Measurements from ENCODE around the gene PLXNB1. TPM values are rescaled to one million over a fixed set of nuclear protein-coding genes. Genes with fewer than 3 reads are reported as not detected.

PLXNB1 gene
- total and polyA plus RNA-seq, 2 of the 13 experiments (the other 11 are each of a cell fraction or from before 2014, with no cell fraction given) = 86.0 to 143 TPM

DNA sequence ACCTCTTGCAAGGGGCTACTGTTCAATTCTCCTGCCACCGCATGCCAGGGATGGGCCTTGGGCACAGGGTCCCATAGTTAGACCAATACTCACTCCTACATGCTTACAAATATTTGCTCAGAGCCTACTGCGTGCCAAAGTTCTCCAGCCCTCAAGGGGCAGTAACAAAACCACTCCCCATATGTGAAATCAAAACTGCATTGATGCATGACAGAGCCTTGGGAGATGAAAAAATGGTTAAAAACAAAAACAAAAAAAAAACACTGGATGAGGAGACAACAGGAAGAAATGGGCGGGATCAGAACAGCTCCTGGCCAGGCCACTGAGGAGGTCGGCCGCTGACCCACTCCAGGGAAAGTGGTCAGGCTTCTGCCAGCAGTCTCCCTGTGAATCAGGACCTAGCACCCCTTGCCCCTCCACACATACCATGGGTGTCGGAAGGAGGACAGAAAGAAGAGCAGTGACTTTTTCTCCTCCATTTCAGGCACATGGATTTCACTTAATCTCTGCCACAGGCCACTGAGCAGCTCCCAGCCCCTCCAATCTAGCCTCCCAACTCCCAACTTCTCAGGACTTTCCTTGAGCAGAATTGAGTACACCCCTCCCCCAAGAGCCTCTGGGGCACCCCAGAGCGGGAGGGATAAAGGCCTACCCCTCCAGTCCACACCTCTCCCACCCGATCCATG, 2.8 kb downstream of the PLXNB1 start (continued):
- TF ChIP-seq, protein P1, sequence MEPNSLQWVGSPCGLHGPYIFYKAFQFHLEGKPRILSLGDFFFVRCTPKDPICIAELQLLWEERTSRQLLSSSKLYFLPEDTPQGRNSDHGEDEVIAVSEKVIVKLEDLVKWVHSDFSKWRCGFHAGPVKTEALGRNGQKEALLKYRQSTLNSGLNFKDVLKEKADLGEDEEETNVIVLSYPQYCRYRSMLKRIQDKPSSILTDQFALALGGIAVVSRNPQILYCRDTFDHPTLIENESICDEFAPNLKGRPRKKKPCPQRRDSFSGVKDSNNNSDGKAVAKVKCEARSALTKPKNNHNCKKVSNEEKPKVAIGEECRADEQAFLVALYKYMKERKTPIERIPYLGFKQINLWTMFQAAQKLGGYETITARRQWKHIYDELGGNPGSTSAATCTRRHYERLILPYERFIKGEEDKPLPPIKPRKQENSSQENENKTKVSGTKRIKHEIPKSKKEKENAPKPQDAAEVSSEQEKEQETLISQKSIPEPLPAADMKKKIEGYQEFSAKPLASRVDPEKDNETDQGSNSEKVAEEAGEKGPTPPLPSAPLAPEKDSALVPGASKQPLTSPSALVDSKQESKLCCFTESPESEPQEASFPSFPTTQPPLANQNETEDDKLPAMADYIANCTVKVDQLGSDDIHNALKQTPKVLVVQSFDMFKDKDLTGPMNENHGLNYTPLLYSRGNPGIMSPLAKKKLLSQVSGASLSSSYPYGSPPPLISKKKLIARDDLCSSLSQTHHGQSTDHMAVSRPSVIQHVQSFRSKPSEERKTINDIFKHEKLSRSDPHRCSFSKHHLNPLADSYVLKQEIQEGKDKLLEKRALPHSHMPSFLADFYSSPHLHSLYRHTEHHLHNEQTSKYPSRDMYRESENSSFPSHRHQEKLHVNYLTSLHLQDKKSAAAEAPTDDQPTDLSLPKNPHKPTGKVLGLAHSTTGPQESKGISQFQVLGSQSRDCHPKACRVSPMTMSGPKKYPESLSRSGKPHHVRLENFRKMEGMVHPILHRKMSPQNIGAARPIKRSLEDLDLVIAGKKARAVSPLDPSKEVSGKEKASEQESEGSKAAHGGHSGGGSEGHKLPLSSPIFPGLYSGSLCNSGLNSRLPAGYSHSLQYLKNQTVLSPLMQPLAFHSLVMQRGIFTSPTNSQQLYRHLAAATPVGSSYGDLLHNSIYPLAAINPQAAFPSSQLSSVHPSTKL (CRISPR knock-in tag; IDR thresholded peaks at IDR 0.05) = peak; percentile 49
- no peak for TF ChIP-seq PHF20 (CRISPR knock-in tag; IDR thresholded peaks at IDR 0.05)
- no peak for TF ChIP-seq ZNF629 (CRISPR knock-in tag; conservative IDR thresholded peaks at IDR 0.05)
- TF ChIP-seq, protein P2, sequence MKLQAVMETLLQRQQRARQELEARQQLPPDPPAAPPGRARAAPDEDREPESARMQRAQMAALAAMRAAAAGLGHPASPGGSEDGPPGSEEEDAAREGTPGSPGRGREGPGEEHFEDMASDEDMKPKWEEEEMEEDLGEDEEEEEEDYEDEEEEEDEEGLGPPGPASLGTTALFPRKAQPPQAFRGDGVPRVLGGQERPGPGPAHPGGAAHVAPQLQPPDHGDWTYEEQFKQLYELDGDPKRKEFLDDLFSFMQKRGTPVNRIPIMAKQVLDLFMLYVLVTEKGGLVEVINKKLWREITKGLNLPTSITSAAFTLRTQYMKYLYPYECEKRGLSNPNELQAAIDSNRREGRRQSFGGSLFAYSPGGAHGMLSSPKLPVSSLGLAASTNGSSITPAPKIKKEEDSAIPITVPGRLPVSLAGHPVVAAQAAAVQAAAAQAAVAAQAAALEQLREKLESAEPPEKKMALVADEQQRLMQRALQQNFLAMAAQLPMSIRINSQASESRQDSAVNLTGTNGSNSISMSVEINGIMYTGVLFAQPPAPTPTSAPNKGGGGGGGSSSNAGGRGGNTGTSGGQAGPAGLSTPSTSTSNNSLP (IDR thresholded peaks at IDR 0.05; ENCODE audit: low read depth, low read length) = no peak
- no peak for TF ChIP-seq SP1 (IDR thresholded peaks at IDR 0.05)
- TF ChIP-seq SP1 (CRISPR knock-in tag; IDR thresholded peaks at IDR 0.05) = no peak
- TF ChIP-seq, protein P3, sequence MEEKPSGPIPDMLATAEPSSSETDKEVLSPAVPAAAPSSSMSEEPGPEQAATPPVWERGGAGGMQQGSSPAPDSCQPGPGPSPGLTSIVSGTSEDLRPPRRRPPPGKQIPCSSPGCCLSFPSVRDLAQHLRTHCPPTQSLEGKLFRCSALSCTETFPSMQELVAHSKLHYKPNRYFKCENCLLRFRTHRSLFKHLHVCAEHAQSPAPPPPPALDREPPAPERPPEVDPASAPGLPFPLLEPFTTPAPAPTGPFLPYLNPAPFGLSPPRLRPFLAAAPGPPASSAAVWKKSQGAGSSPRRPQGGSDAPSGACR (CRISPR knock-in tag; IDR thresholded peaks at IDR 0.05) = 0 out of 2 replicates have a peak, but pooled peaks have one; percentile 44
- TF ChIP-seq SMAD3 (CRISPR knock-in tag; IDR thresholded peaks at IDR 0.05) = no peak
- no peak for TF ChIP-seq TBP (CRISPR knock-in tag; IDR thresholded peaks at IDR 0.05)
- TF ChIP-seq MED1 (CRISPR knock-in tag; IDR thresholded peaks at IDR 0.05) = no peak
- TF ChIP-seq ZNF879 (CRISPR knock-in tag; IDR thresholded peaks at IDR 0.05) = no peak
- TF ChIP-seq, protein P4, sequence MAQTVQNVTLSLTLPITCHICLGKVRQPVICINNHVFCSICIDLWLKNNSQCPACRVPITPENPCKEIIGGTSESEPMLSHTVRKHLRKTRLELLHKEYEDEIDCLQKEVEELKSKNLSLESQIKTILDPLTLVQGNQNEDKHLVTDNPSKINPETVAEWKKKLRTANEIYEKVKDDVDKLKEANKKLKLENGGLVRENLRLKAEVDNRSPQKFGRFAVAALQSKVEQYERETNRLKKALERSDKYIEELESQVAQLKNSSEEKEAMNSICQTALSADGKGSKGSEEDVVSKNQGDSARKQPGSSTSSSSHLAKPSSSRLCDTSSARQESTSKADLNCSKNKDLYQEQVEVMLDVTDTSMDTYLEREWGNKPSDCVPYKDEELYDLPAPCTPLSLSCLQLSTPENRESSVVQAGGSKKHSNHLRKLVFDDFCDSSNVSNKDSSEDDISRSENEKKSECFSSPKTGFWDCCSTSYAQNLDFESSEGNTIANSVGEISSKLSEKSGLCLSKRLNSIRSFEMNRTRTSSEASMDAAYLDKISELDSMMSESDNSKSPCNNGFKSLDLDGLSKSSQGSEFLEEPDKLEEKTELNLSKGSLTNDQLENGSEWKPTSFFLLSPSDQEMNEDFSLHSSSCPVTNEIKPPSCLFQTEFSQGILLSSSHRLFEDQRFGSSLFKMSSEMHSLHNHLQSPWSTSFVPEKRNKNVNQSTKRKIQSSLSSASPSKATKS (CRISPR knock-in tag; IDR thresholded peaks at IDR 0.05) = no peak
- TF ChIP-seq HNRNPL (IDR thresholded peaks at IDR 0.05; ENCODE audit: low read depth, low read length) = peak; percentile 17; the same call in 1 of the 2 replicates
- TF ChIP-seq, protein P5, sequence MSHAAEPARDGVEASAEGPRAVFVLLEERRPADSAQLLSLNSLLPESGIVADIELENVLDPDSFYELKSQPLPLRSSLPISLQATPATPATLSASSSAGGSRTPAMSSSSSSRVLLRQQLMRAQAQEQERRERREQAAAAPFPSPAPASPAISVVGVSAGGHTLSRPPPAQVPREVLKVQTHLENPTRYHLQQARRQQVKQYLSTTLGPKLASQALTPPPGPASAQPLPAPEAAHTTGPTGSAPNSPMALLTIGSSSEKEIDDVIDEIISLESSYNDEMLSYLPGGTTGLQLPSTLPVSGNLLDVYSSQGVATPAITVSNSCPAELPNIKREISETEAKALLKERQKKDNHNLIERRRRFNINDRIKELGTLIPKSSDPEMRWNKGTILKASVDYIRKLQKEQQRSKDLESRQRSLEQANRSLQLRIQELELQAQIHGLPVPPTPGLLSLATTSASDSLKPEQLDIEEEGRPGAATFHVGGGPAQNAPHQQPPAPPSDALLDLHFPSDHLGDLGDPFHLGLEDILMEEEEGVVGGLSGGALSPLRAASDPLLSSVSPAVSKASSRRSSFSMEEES (CRISPR knock-in tag; IDR thresholded peaks at IDR 0.05) = no peak
- no peak for TF ChIP-seq SRSF4 (IDR thresholded peaks at IDR 0.05; ENCODE audit: low read depth, low read length, poor library complexity, severe bottlenecking)
- no peak for TF ChIP-seq HES4 (CRISPR knock-in tag; IDR thresholded peaks at IDR 0.05; ENCODE audit: borderline replicate concordance)
- TF ChIP-seq POLR2G (IDR thresholded peaks at IDR 0.05; ENCODE audit: low read depth, low read length) = peak; percentile 17
- TF ChIP-seq SIN3A (IDR thresholded peaks at IDR 0.05; ENCODE audit: borderline replicate concordance, low read depth, low read length) = no peak
- no peak for TF ChIP-seq ZNF660 (CRISPR knock-in tag; IDR thresholded peaks at IDR 0.05; ENCODE audit: borderline replicate concordance, low read depth)
- TF ChIP-seq ZNF260 (CRISPR knock-in tag; IDR thresholded peaks at IDR 0.05; ENCODE audit: borderline replicate concordance, low read depth) = no peak
- TF ChIP-seq ZNF709 (CRISPR knock-in tag; IDR thresholded peaks at IDR 0.05) = no peak

Data from HepG2 (cell line).